ENCODE results near the gene ENDOD1. TPM values are rescaled to one million over a fixed set of nuclear protein-coding genes. Genes with fewer than 3 reads are reported as not detected.

The ENDOD1 gene
- total RNA-seq, 1 experiment from 2014 or later: 0.87 TPM

DNA sequence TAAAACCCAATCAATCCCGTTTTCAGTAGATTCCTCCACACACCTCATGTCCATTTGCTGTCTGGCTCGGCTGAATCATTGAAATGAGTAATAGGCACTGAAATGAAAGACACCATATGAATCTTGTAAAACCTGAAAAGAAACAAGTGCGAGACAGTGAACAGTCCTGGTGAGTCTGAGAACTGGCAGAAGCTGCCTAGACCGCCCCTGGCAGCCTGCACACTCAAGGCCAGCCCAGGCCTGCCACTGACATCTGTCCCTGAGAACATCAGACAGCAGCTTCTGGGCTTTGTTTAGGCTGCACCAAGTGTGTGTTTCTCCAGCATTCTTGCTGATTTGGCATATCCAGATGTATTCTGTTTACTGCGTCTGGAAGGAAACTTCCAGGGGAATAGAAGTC, 44.8 kb downstream of the ENDOD1 start:
- Histone ChIP-seq H2BK120ac (ENCODE audit: low read depth, low read length, poor library complexity, severe bottlenecking) (no peak overlapping the region), H3K27me3 (ENCODE audit: insufficient read depth, low read length) (no peaks in the 10 kb centered on the region), H2BK5ac (ENCODE audit: insufficient read length, low read length) (no peak overlapping the region), H3K79me2 (ENCODE audit: insufficient read depth, low read length) (no peaks in the 10 kb centered on the region), H3K27ac (ENCODE audit: insufficient read length, low read depth, low read length) (no peak overlapping the region), H4K5ac (ENCODE audit: insufficient read length, low read depth, low read length) (no peak overlapping the region), H2AK5ac (ENCODE audit: insufficient read length, low read length) (no peak overlapping the region), H2BK15ac (ENCODE audit: low read depth, low read length) (no peak overlapping the region), H3K14ac (ENCODE audit: insufficient read depth, low read length) (no peak overlapping the region), H3K4me2 (ENCODE audit: insufficient read depth, insufficient read length, low read length) (no peak overlapping the region), H2BK20ac (ENCODE audit: low read depth, low read length, poor library complexity, severe bottlenecking) (no peak overlapping the region), H3K4ac (ENCODE audit: low read depth, low read length) (no peak overlapping the region), H3K23me2 (ENCODE audit: insufficient read length, low read depth, low read length, poor library complexity, severe bottlenecking) (no peaks in the 10 kb centered on the region), H2BK12ac (ENCODE audit: insufficient read length, low read depth, low read length) (no peak overlapping the region), H3K79me1 (ENCODE audit: insufficient read depth, low read depth, low read length, poor library complexity, severe bottlenecking) (no peaks in the 10 kb centered on the region), H3K9ac (ENCODE audit: extremely low read depth, insufficient read length, low read length) (no peak overlapping the region), H3K18ac (ENCODE audit: insufficient read length, low read depth, low read length) (no peak overlapping the region), H3K9me3 (ENCODE audit: control insufficient read depth, low read depth, low read length) (no peaks in the 10 kb centered on the region), H3K4me1 (ENCODE audit: insufficient read depth, low read length) (no peaks in the 10 kb centered on the region), H2AFZ (ENCODE audit: low read length) (no peak overlapping the region), H3T11ph (ENCODE audit: low read length) (no peak overlapping the region), H4K20me1 (ENCODE audit: control insufficient read depth, insufficient read depth, insufficient read length) (no peaks in the 10 kb centered on the region), H4K91ac (ENCODE audit: insufficient read length, low read depth, low read length) (no peak overlapping the region), H3K23ac (ENCODE audit: insufficient read length, low read depth, low read length) (no peak overlapping the region), H3K56ac (ENCODE audit: insufficient read length, low read depth, low read length) (no peak overlapping the region), H4K8ac (replicated peaks; ENCODE audit: insufficient read length, low read depth, low read length) (no peak overlapping the region)
- DNase-seq: no peak
- no peak overlapping the region for H3K4me3 Mint-ChIP-seq
- no CpG with 5 or more reads among the region's 5 CpGs for WGBS (ENCODE audit: extremely low coverage, insufficient read length, low lambda C conversion rate)
- H3K36me3 Mint-ChIP-seq (ENCODE audit: insufficient read depth in 1 of 3, low read depth in 3 of 3): no peaks in the 10 kb centered on the region
- no peak overlapping the region for H3K27ac Mint-ChIP-seq
- no peaks in the 10 kb centered on the region for H3K4me1 Mint-ChIP-seq
- H3K9me3 Mint-ChIP-seq: no peaks in the 10 kb centered on the region
- peaks cover 24% of the 10 kb centered on the region for H3K27me3 Mint-ChIP-seq (ENCODE audit: low read depth)
- TF ChIP-seq, protein P1, sequence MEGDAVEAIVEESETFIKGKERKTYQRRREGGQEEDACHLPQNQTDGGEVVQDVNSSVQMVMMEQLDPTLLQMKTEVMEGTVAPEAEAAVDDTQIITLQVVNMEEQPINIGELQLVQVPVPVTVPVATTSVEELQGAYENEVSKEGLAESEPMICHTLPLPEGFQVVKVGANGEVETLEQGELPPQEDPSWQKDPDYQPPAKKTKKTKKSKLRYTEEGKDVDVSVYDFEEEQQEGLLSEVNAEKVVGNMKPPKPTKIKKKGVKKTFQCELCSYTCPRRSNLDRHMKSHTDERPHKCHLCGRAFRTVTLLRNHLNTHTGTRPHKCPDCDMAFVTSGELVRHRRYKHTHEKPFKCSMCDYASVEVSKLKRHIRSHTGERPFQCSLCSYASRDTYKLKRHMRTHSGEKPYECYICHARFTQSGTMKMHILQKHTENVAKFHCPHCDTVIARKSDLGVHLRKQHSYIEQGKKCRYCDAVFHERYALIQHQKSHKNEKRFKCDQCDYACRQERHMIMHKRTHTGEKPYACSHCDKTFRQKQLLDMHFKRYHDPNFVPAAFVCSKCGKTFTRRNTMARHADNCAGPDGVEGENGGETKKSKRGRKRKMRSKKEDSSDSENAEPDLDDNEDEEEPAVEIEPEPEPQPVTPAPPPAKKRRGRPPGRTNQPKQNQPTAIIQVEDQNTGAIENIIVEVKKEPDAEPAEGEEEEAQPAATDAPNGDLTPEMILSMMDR (conservative IDR thresholded peaks at IDR 0.05): no peak

All from H9 (cell line).